Nephron (organoid): ENCODE measurements around the gene NIPAL1.

Experiments used
- H3K27ac Mint-ChIP-seq, 3 experiments: 2 replicates each; pipeline ENCODE4 v1.8.0; 2020; ENCODE audit warnings: mixed read lengths in 3 of 3, mild to moderate bottlenecking in 2 of 3, moderate library complexity in 1 of 3
- H3K27me3 Mint-ChIP-seq: 2 replicates; pipeline ENCODE4 v1.8.0; 2021; ENCODE audit warnings: low read depth, mild to moderate bottlenecking, moderate library complexity, mixed read lengths
- H3K36me3 Mint-ChIP-seq: 2 replicates; pipeline ENCODE4 v1.8.0; 2020; ENCODE audit warnings: low read depth, mixed read lengths
- H3K4me1 Mint-ChIP-seq: 2 replicates; pipeline ENCODE4 v1.8.0; 2020; ENCODE audit warnings: mixed read lengths
- H3K4me3 Mint-ChIP-seq, 3 experiments: 2 replicates each; pipeline ENCODE4 v1.8.0; 2020; ENCODE audit warnings: mild to moderate bottlenecking in 3 of 3, mixed read lengths in 3 of 3, moderate library complexity in 2 of 3
- H3K9me3 Mint-ChIP-seq: 2 replicates; pipeline ENCODE4 v1.8.0; 2020; ENCODE audit warnings: mixed read lengths
- CTCF ChIP-seq, 3 experiments: fragments of 200-600 bp; sonication (generic); IDR thresholded peaks; one replicate each; pipeline ENCODE4 v1.5.0; 2021; ENCODE audit warnings: antibody characterized with exemption in 3 of 3; ENCODE audit not compliant: unreplicated experiment in 3 of 3

Gene NIPAL1

GRCh38 chr4:48017108-48017571 is 568 bp downstream of the NIPAL1 start:
- Mint-ChIP-seq H3K4me1 (peaks cover 7% of the 10 kb centered on the region), H3K36me3 (no peaks in the 10 kb centered on the region), H3K27ac (peak overlapping the region; percentile 39 to 73 (median 70)), H3K4me3 (peak overlapping the region; percentile 84 to 92 (median 85)), H3K27me3 (peaks cover 42% of the 10 kb centered on the region), H3K9me3 (peaks cover 5% of the 10 kb centered on the region)
- TF ChIP-seq CTCF (IDR thresholded peaks at IDR 0.05; ENCODE audit: unreplicated experiment in 3 of 3), result no peak

GRCh38 chr4:48018112-48018511 is 1.5 kb downstream of the NIPAL1 start:
- no peaks in the 10 kb centered on the region for H3K36me3 Mint-ChIP-seq
- H3K4me3 Mint-ChIP-seq, result peak overlapping the region in 2 of 3 experiments; percentile 42 to 46
- no peak overlapping the region for H3K27ac Mint-ChIP-seq
- peaks cover 10% of the 10 kb centered on the region for H3K4me1 Mint-ChIP-seq
- no peak for TF ChIP-seq CTCF (IDR thresholded peaks at IDR 0.05; ENCODE audit: unreplicated experiment in 3 of 3)
- H3K27me3 Mint-ChIP-seq, result peaks cover 42% of the 10 kb centered on the region
- peaks cover 5% of the 10 kb centered on the region for H3K9me3 Mint-ChIP-seq

GRCh38 chr4:48021100-48021499 is 4.5 kb downstream of the NIPAL1 start:
- TF ChIP-seq CTCF (IDR thresholded peaks at IDR 0.05; ENCODE audit: unreplicated experiment in 3 of 3), result no peak
- Mint-ChIP-seq H3K4me3 (no peak overlapping the region), H3K4me1 (peaks cover 15% of the 10 kb centered on the region), H3K27ac (no peak overlapping the region), H3K36me3 (no peaks in the 10 kb centered on the region), H3K27me3 (peaks cover 34% of the 10 kb centered on the region), H3K9me3 (no peaks in the 10 kb centered on the region)

- TF ChIP-seq CTCF (IDR thresholded peaks at IDR 0.05; ENCODE audit: unreplicated experiment in 3 of 3), result no peak
- peak overlapping the region in 2 of 3 experiments; percentile 12 to 16 for H3K27ac Mint-ChIP-seq
- H3K36me3 Mint-ChIP-seq, result peaks cover 3% of the 10 kb centered on the region
- H3K9me3 Mint-ChIP-seq, result no peaks in the 10 kb centered on the region
- peaks cover 26% of the 10 kb centered on the region for H3K27me3 Mint-ChIP-seq
- no peak overlapping the region for H3K4me3 Mint-ChIP-seq
- peaks cover 14% of the 10 kb centered on the region for H3K4me1 Mint-ChIP-seq
Measured at GRCh38 chr4:48022192-48022799, 5.7 kb downstream of the NIPAL1 start.

GRCh38 chr4:48024522-48024921 is 8.0 kb downstream of the NIPAL1 start:
- H3K4me1 Mint-ChIP-seq, result peaks cover 14% of the 10 kb centered on the region
- H3K27me3 Mint-ChIP-seq, result peaks cover 9% of the 10 kb centered on the region
- no peak overlapping the region for H3K4me3 Mint-ChIP-seq
- no peaks in the 10 kb centered on the region for H3K9me3 Mint-ChIP-seq
- no peak for TF ChIP-seq CTCF (IDR thresholded peaks at IDR 0.05; ENCODE audit: unreplicated experiment in 3 of 3)
- peak overlapping the region; percentile 48 to 61 (median 58) for H3K27ac Mint-ChIP-seq
- peaks cover 3% of the 10 kb centered on the region for H3K36me3 Mint-ChIP-seq

- no peak for TF ChIP-seq CTCF (IDR thresholded peaks at IDR 0.05; ENCODE audit: unreplicated experiment in 3 of 3)
- H3K27ac Mint-ChIP-seq, result peak overlapping the region; percentile 43 to 61 (median 58)
- H3K9me3 Mint-ChIP-seq, result no peaks in the 10 kb centered on the region
- peaks cover 5% of the 10 kb centered on the region for H3K27me3 Mint-ChIP-seq
- H3K36me3 Mint-ChIP-seq, result peaks cover 3% of the 10 kb centered on the region
- H3K4me3 Mint-ChIP-seq, result no peak overlapping the region
- peaks cover 14% of the 10 kb centered on the region for H3K4me1 Mint-ChIP-seq
Measured at GRCh38 chr4:48025005-48025404, 8.4 kb downstream of the NIPAL1 start.
